SKM-1 (cell line): Measurements from ENCODE around the gene ASCL2.
"Not testable (repeated sequence)": the region's sequence is repeated elsewhere in the genome, so short reads cannot be mapped to it uniquely, and the experiment has no call there.

ENCODE experiments used
- DNase-seq: peaks from one replicate; lab custom pipeline; 2025; ENCODE audit not compliant: unreplicated experiment; lab: John Stamatoyannopoulos, UW

Gene ASCL2

GRCh38 chr11:2298795-2299761 is 28.7 kb upstream of the ASCL2 start:
- no peak for DNase-seq

- DNase-seq = no peak
These were observed 27.9 kb upstream of the ASCL2 start for GRCh38 chr11:2298131-2298794.

GRCh38 chr11:2297623-2298030 is 27.2 kb upstream of the ASCL2 start:
- no peak for DNase-seq

GRCh38 chr11:2296913-2297622 is 26.7 kb upstream of the ASCL2 start:
- DNase-seq = no peak

GRCh38 chr11:2295971-2296912 is 25.9 kb upstream of the ASCL2 start:
- no peak for DNase-seq

- DNase-seq = no peak
These were observed 24.5 kb upstream of the ASCL2 start for GRCh38 chr11:2294926-2295290.

- no peak for DNase-seq
These were observed 23.9 kb upstream of the ASCL2 start for GRCh38 chr11:2293984-2294925.

GRCh38 chr11:2293531-2293971 is 23.2 kb upstream of the ASCL2 start:
- no peak for DNase-seq

GRCh38 chr11:2290351-2290841 is 20.0 kb upstream of the ASCL2 start:
- DNase-seq = no peak

- no peak for DNase-seq
These were observed 19.5 kb upstream of the ASCL2 start for GRCh38 chr11:2289859-2290258.

- DNase-seq = no peak
These were observed 19.0 kb upstream of the ASCL2 start for GRCh38 chr11:2289350-2289749.

- no peak for DNase-seq
These were observed 16.7 kb upstream of the ASCL2 start for GRCh38 chr11:2287091-2287490.

GRCh38 chr11:2286350-2286749 is 16.0 kb upstream of the ASCL2 start:
- not testable (repeated sequence) for DNase-seq

GRCh38 chr11:2280208-2280607 is 9.8 kb upstream of the ASCL2 start:
- no peak for DNase-seq

GRCh38 chr11:2277933-2278523 is 7.6 kb upstream of the ASCL2 start:
- DNase-seq = no peak

GRCh38 chr11:2277008-2277346 is 6.6 kb upstream of the ASCL2 start:
- DNase-seq = no peak

- DNase-seq = no peak
These were observed 6.1 kb upstream of the ASCL2 start for GRCh38 chr11:2276280-2277007.
